GM23338 (cell line): ENCODE measurements around the gene LRRC2. TPM values are rescaled to one million over a fixed set of nuclear protein-coding genes. Genes with fewer than 3 reads are reported as not detected.

Experiments
- ATAC-seq: fragments of 200-7000 bp; cut with Tn5 transposase; 3 replicates; pipeline ENCODE4 v1.9.1; 2020
- DNase-seq: peaks from one replicate; pipeline ENCODE4 v3.0.0-alpha.2; 2015; ENCODE audit warnings: low spot score
- H2AFZ ChIP-seq: fragments of 200-600 bp; sonication (generic); 2 replicates; pipeline ENCODE4 v1.8.0; 2016; ENCODE audit warnings: antibody characterized with exemption, mild to moderate bottlenecking, moderate library complexity
- H3F3A ChIP-seq: fragments of 200-600 bp; sonication (generic); replicated peaks from 2 replicates; pipeline ENCODE4 v1.8.0; 2017; ENCODE audit warnings: antibody characterized with exemption, mixed run types, low read depth
- H3K27ac ChIP-seq: fragments of 200-600 bp; sonication (generic); 2 replicates; pipeline ENCODE4 v1.6.1; 2016; ENCODE audit warnings: low read depth
- H3K27me3 ChIP-seq: fragments of 200-600 bp; sonication (generic); 2 replicates; pipeline ENCODE4 v1.8.0; 2016; ENCODE audit warnings: mild to moderate bottlenecking, mixed run types, moderate library complexity; ENCODE audit not compliant: insufficient read depth
- H3K36me3 ChIP-seq: fragments of 200-600 bp; sonication (generic); 2 replicates; pipeline ENCODE4 v1.8.0; 2016; ENCODE audit warnings: mild to moderate bottlenecking; ENCODE audit not compliant: insufficient read depth
- H3K4me1 ChIP-seq: fragments of 200-600 bp; sonication (generic); 2 replicates; pipeline ENCODE4 v1.8.0; 2016; ENCODE audit warnings: mild to moderate bottlenecking, moderate library complexity; ENCODE audit not compliant: insufficient read depth
- H3K4me2 ChIP-seq: fragments of 200-600 bp; sonication (generic); 2 replicates; pipeline ENCODE4 v1.7.1; 2017; ENCODE audit warnings: mixed run types
- H3K4me3 ChIP-seq: fragments of 200-600 bp; sonication (generic); 2 replicates; pipeline ENCODE4 v1.6.1; 2016; ENCODE audit warnings: mixed run types
- H3K79me2 ChIP-seq: fragments of 200-600 bp; sonication (generic); replicated peaks from 2 replicates; pipeline ENCODE4 v1.8.0; 2017; ENCODE audit warnings: mild to moderate bottlenecking; ENCODE audit not compliant: insufficient read depth
- H3K9me2 ChIP-seq: fragments of 200-600 bp; sonication (generic); 2 replicates; pipeline ENCODE4 v1.8.0; 2017; ENCODE audit not compliant: insufficient read depth
- H4K20me1 ChIP-seq: fragments of 200-600 bp; sonication (generic); replicated peaks from 2 replicates; pipeline ENCODE4 v1.8.0; 2017; ENCODE audit warnings: mild to moderate bottlenecking; ENCODE audit not compliant: insufficient read depth
- H3K27ac Mint-ChIP-seq: 2 replicates; pipeline ENCODE4 v1.8.0; 2020; ENCODE audit warnings: inconsistent platforms, mild to moderate bottlenecking, moderate library complexity, mixed read lengths
- H3K27me3 Mint-ChIP-seq: 3 replicates; pipeline ENCODE4 v1.8.0; 2022; ENCODE audit warnings: low read depth, mild to moderate bottlenecking, moderate library complexity, mixed read lengths, inconsistent platforms; ENCODE audit not compliant: insufficient read depth, poor library complexity
- H3K36me3 Mint-ChIP-seq: 3 replicates; pipeline ENCODE4 v1.8.0; 2021; ENCODE audit warnings: low read depth, mild to moderate bottlenecking, inconsistent platforms, moderate library complexity, mixed read lengths
- H3K4me1 Mint-ChIP-seq: 3 replicates; pipeline ENCODE4 v1.8.0; 2020; ENCODE audit warnings: mild to moderate bottlenecking, inconsistent platforms, mixed read lengths
- H3K4me3 Mint-ChIP-seq: 3 replicates; pipeline ENCODE4 v1.8.0; 2021; ENCODE audit warnings: moderate library complexity, mild to moderate bottlenecking, inconsistent platforms, mixed read lengths
- H3K9me3 Mint-ChIP-seq: 3 replicates; pipeline ENCODE4 v1.8.0; 2020; ENCODE audit warnings: moderate library complexity, mild to moderate bottlenecking, inconsistent platforms, mixed read lengths
- CTCF ChIP-seq, 2 experiments: fragments of 200-600 bp in 1 of 2; sonication (generic) in 1 of 2; conservative IDR thresholded peaks; 2 replicates each; pipeline versions ENCODE4 v1.5.1 to v1.6.1; 2016 to 2017; ENCODE audit warnings: antibody characterized with exemption in 2 of 2, low read depth in 2 of 2, mild to moderate bottlenecking in 2 of 2, moderate library complexity in 1 of 2
- ETS1 ChIP-seq: IDR thresholded peaks from 2 replicates; pipeline ENCODE4 v1.6.1; 2016; ENCODE audit warnings: antibody characterized with exemption
- EZH2 ChIP-seq: fragments of 200-600 bp; sonication (generic); IDR thresholded peaks from one replicate; pipeline ENCODE4 v1.8.0; 2017; ENCODE audit warnings: antibody characterized with exemption, mild to moderate bottlenecking, low read depth; ENCODE audit not compliant: unreplicated experiment
- EZH2phosphoT487 ChIP-seq: fragments of 200-600 bp; sonication (generic); IDR thresholded peaks from one replicate; pipeline ENCODE4 v1.8.1; 2018; ENCODE audit warnings: antibody characterized with exemption; ENCODE audit not compliant: unreplicated experiment
- JUNB ChIP-seq: IDR thresholded peaks from one replicate; pipeline ENCODE4 v1.6.1; 2016; ENCODE audit warnings: antibody characterized with exemption; ENCODE audit not compliant: unreplicated experiment
- POLR2AphosphoS5 ChIP-seq: IDR thresholded peaks from 2 replicates; pipeline ENCODE4 v1.6.1; 2016; ENCODE audit warnings: antibody characterized with exemption, low read depth
- REST ChIP-seq: IDR thresholded peaks from one replicate; pipeline ENCODE4 v1.6.1; 2018; ENCODE audit warnings: antibody characterized with exemption; ENCODE audit not compliant: unreplicated experiment
- STAT1 ChIP-seq: IDR thresholded peaks from one replicate; pipeline ENCODE4 v1.6.1; 2016; ENCODE audit warnings: antibody characterized with exemption; ENCODE audit not compliant: unreplicated experiment
- ZNF114 ChIP-seq: fragments of 250-450 bp; sonication (Bioruptor Pico); IDR thresholded peaks from 2 replicates; pipeline ENCODE4 v1.5.0; 2020; ENCODE audit warnings: mild to moderate bottlenecking, moderate library complexity
- ZNF331 ChIP-seq: fragments of 250-450 bp; sonication (Bioruptor Pico); IDR thresholded peaks from 2 replicates; pipeline ENCODE4 v1.5.0; 2020; ENCODE audit warnings: low read depth, mild to moderate bottlenecking, moderate library complexity
- polyA plus RNA-seq: library from polyadenylated mRNA; unstranded; fragments of >200 nt; fragmentation: Nextera tagmentation; extraction: Ambion mirVana; gene quantifications from 2 replicates; pipeline ENCODE4 v1.2.1, GENCODE V29; 2016
- total RNA-seq: library from RNA; depleted of rRNA; stranded (reverse); fragments of >200 nt; shearing (Covaris generic); gene quantifications from 2 replicates; pipeline ENCODE4 v1.2.3, GENCODE V29; 2014

The LRRC2 gene
- total and polyA plus RNA-seq, 2 experiments from 2014 or later, result 6.5 to 7.1 TPM

GRCh38 chr3:46552538-46552937 is 13.6 kb downstream of the LRRC2 start (continued):
- no peak for TF ChIP-seq ZNF114 (CRISPR knock-in tag)
- TF ChIP-seq EZH2, result no peak
- TF ChIP-seq CTCF (conservative IDR thresholded peaks at IDR 0.05; ENCODE audit: low read depth in 2 of 2), result no peak
- no peak for TF ChIP-seq ZNF331 (CRISPR knock-in tag)
- TF ChIP-seq EZH2phosphoT487, result no peak
- TF ChIP-seq STAT1, result no peak

GRCh38 chr3:46551615-46552014 is 14.5 kb downstream of the LRRC2 start:
- peaks cover 17% of the 10 kb centered on the region for H3K4me1 Mint-ChIP-seq
- H3K4me3 ChIP-seq, result no peak overlapping the region
- H3K27ac ChIP-seq, result no peak overlapping the region
- H3K27me3 Mint-ChIP-seq, result peaks cover 5% of the 10 kb centered on the region
- H3K9me3 Mint-ChIP-seq, result peaks cover 43% of the 10 kb centered on the region
- H3K4me3 Mint-ChIP-seq, result no peak overlapping the region
- TF ChIP-seq ETS1, result no peak
- TF ChIP-seq EZH2phosphoT487, result no peak
- no peak for TF ChIP-seq POLR2AphosphoS5
- no peak for TF ChIP-seq JUNB
- TF ChIP-seq EZH2, result no peak
- TF ChIP-seq REST, result no peak
- peaks cover 14% of the 10 kb centered on the region for H3K4me1 ChIP-seq
- peaks cover 4% of the 10 kb centered on the region; the same call in 1 of the 2 replicates for H3K9me2 ChIP-seq
- H3K79me2 ChIP-seq, result peaks cover 5% of the 10 kb centered on the region; the same call in 1 of the 2 replicates
- peaks cover 6% of the 10 kb centered on the region; the same call in 1 of the 2 replicates for H3F3A ChIP-seq
- H3K27ac Mint-ChIP-seq, result no peak overlapping the region
- ATAC-seq (no peak), DNase-seq (no peak)
- peaks cover 51% of the 10 kb centered on the region for H3K36me3 Mint-ChIP-seq
- H3K36me3 ChIP-seq, result peaks cover 10% of the 10 kb centered on the region
- no peaks in the 10 kb centered on the region for H4K20me1 ChIP-seq
- no peak overlapping the region for H2AFZ ChIP-seq
- no peak overlapping the region for H3K4me2 ChIP-seq
- H3K27me3 ChIP-seq, result no peaks in the 10 kb centered on the region
